ENCODE measurements around the gene RASA1. TPM values are rescaled to one million over a fixed set of nuclear protein-coding genes. Genes with fewer than 3 reads are reported as not detected.
"Not testable (repeated sequence)": the region's sequence is repeated elsewhere in the genome, so short reads cannot be mapped to it uniquely, and the experiment has no call there.

RASA1 gene
- total RNA-seq, 1 donor from 2014 or later, result 22.6 TPM

- Histone ChIP-seq H3K4me3 (ENCODE audit: low read depth, low read length) (no peak overlapping the region), H3K36me3 (ENCODE audit: control insufficient read depth, insufficient read depth, low read length) (no peaks in the 10 kb centered on the region), H3K27me3 (ENCODE audit: control insufficient read depth, insufficient read depth, low read length) (no peaks in the 10 kb centered on the region)
- FAIRE-seq (no peak), DNase-seq (ENCODE audit: low read depth) (no peak)
- no peak for TF ChIP-seq CTCF (IDR thresholded peaks at IDR 0.05; ENCODE audit: insufficient read depth, low read length, severe bottlenecking)
These were observed 31.1 kb downstream of the RASA1 start for GRCh38 chr5:87298692-87299362.

DNA sequence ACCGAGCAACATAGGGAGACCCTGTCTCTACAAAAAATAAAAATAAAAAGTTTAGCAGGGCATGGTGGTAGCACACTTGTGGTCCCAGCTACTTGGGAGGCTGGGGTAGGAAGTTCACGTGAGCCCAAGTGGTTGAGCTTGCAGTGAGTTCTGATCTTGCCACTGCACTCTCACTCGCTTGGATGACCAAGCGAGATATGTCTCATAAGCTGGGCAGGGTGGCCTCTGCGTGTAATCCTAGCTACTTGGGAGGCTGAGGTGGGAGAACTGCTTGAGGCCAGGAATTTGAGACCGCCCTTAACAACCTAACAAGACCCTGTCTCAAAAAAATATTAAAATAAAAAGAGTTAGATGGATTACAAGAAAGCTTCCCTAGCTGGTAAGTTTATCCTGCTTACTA is 32.5 kb downstream of the RASA1 start:
- no peak for TF ChIP-seq CTCF (IDR thresholded peaks at IDR 0.05; ENCODE audit: insufficient read depth, low read length, severe bottlenecking)
- Histone ChIP-seq H3K4me3 (ENCODE audit: low read depth, low read length) (no peak overlapping the region), H3K27me3 (ENCODE audit: control insufficient read depth, insufficient read depth, low read length) (no peaks in the 10 kb centered on the region), H3K36me3 (ENCODE audit: control insufficient read depth, insufficient read depth, low read length) (peaks cover 1% of the 10 kb centered on the region)
- FAIRE-seq, result no peak
- DNase-seq (ENCODE audit: low read depth), result no peak

DNA sequence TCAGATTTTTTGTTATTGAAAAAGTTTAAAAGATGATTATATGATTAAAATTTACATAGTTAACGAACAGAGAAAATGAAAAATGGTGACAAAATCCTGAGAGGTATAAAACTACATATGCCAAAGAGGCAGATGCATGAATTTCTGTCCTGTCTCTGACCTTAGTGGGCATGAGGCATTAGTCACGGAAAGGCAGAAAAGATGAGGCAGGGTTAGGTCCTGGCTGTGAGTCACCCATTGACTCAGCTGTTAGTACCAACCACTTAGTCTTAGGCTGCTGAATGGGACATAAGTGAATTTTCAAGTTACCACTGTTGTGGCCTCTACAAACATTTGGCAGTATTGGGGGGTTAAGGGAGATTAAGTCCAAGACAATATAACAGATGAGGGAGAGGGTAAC is 33.1 kb downstream of the RASA1 start:
- Histone ChIP-seq H3K36me3 (ENCODE audit: control insufficient read depth, insufficient read depth, low read length) (peaks cover 1% of the 10 kb centered on the region), H3K4me3 (ENCODE audit: low read depth, low read length) (no peak overlapping the region), H3K27me3 (ENCODE audit: control insufficient read depth, insufficient read depth, low read length) (no peaks in the 10 kb centered on the region)
- DNase-seq (ENCODE audit: low read depth) (peak; percentile 97), FAIRE-seq (no peak)
- no peak for TF ChIP-seq CTCF (IDR thresholded peaks at IDR 0.05; ENCODE audit: insufficient read depth, low read length, severe bottlenecking)

DNA sequence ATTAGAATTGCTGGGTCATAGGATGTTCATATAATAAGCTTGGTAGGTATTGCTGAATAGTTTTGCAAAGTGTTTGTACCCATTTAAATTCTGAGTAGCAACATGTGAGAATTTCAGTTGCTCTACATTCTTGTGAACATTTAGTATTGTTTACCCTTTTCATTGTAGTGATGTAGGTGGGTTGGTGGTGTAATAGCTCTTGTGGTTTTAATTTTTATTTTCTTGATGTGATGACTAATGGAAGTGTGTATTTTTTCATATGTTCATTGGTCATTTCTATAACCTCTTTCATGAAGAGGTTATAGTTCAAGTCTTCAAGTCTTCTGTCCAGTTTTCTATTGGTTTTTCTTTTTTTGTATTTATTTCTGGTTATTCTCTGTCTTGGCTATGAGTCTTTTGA is 34.4 kb downstream of the RASA1 start:
- no peak for FAIRE-seq
- H3K36me3 ChIP-seq (ENCODE audit: control insufficient read depth, insufficient read depth, low read length), result peaks cover 1% of the 10 kb centered on the region
- DNase-seq (ENCODE audit: low read depth), result peak; percentile 69
- H3K27me3 ChIP-seq (ENCODE audit: control insufficient read depth, insufficient read depth, low read length), result no peaks in the 10 kb centered on the region
- no peak for TF ChIP-seq CTCF (IDR thresholded peaks at IDR 0.05; ENCODE audit: insufficient read depth, low read length, severe bottlenecking)
- H3K4me3 ChIP-seq (ENCODE audit: low read depth, low read length), result no peak overlapping the region

DNA sequence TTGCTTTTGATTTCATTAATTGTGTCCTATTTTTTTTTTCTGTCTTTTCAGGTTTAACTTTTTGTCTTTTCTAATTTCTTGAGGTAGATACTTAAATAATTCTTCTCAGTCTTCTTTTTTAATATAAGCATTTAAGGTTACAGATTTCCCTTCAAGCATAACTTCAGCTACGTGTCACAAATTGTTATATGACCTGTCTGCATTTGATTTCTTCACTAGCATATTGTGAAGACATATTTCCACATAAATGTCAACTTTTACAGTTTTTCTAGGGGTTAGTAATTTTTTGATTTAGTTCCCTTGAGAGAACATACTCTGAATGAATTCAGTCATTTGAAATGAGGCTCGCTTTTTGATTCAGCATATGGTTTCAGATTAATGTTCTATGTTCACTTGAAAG is 35.6 kb downstream of the RASA1 start:
- DNase-seq (ENCODE audit: low read depth), result no peak
- peaks cover 1% of the 10 kb centered on the region for H3K36me3 ChIP-seq (ENCODE audit: control insufficient read depth, insufficient read depth, low read length)
- H3K4me3 ChIP-seq (ENCODE audit: low read depth, low read length), result no peak overlapping the region
- FAIRE-seq, result no peak
- H3K27me3 ChIP-seq (ENCODE audit: control insufficient read depth, insufficient read depth, low read length), result no peaks in the 10 kb centered on the region
- no peak for TF ChIP-seq CTCF (IDR thresholded peaks at IDR 0.05; ENCODE audit: insufficient read depth, low read length, severe bottlenecking)

DNA sequence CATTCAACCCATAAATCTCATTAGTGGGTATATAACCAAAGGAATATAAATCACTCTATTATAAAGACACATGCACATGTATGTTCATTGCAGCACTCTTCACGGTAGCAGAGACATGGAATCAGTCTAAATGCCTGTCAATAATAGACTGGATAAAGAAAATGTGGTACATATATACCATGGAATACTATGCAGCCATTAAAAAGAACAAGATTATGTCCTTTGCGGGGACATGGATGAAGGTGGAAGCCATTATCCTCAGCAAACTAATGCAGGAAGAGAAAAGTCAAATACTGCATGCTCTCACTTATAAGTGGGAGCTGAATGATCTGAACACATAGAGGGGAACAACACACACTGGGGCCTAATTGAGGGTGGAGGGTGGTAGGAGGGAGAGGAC is 38.4 kb downstream of the RASA1 start:
- H3K36me3 ChIP-seq (ENCODE audit: control insufficient read depth, insufficient read depth, low read length); FAIRE-seq; H3K27me3 ChIP-seq (ENCODE audit: control insufficient read depth, insufficient read depth, low read length); H3K4me3 ChIP-seq (ENCODE audit: low read depth, low read length); DNase-seq (ENCODE audit: low read depth): not testable (repeated sequence)

All from bronchial epithelial cell (primary cell).